RPMI7951 (cell line): Measurements from ENCODE around the gene ACP4. TPM values are rescaled to one million over a fixed set of nuclear protein-coding genes. Genes with fewer than 3 reads are reported as not detected.
"Not testable (repeated sequence)": the region's sequence is repeated elsewhere in the genome, so short reads cannot be mapped to it uniquely, and the experiment has no call there.

Experiments
- DNase-seq: peaks from one replicate; pipeline ENCODE4 v3.0.0-alpha.2; 2012; ENCODE audit warnings: low read depth
- total RNA-seq: library from RNA; depleted of rRNA; stranded (reverse); fragments of >200 nt; shearing (Covaris generic); gene quantifications from 2 replicates; pipeline ENCODE4 v1.2.3, GENCODE V29; 2014; rRNA removed

The ACP4 gene
- not detected in 2 replicates for total RNA-seq

GRCh38 chr19:50790396-50790795 lies at the start of gene ACP4:
Gene ACP4, plus strand, starts transcription at chr19:50790415. Its CDS starts 0 bp downstream, at chr19:50790415.
- DNase-seq, result no peak

- no peak for DNase-seq
These were observed 48.9 kb upstream of the ACP4 start for GRCh38 chr19:50741179-50741933.

GRCh38 chr19:50743537-50743936 lies 46.7 kb upstream of the ACP4 start:
- DNase-seq, result no peak

- no peak for DNase-seq
These were observed 45.0 kb upstream of the ACP4 start for GRCh38 chr19:50745221-50745620.

GRCh38 chr19:50747141-50747540 lies 43.1 kb upstream of the ACP4 start:
- DNase-seq, result not testable (repeated sequence)

- no peak for DNase-seq
These were observed 40.7 kb upstream of the ACP4 start for GRCh38 chr19:50749490-50749889.

GRCh38 chr19:50750010-50750409 lies 40.2 kb upstream of the ACP4 start:
- no peak for DNase-seq

- no peak for DNase-seq
These were observed 36.3 kb upstream of the ACP4 start for GRCh38 chr19:50753879-50754278.

- DNase-seq, result not testable (repeated sequence)
These were observed 34.0 kb upstream of the ACP4 start for GRCh38 chr19:50756244-50756643.

GRCh38 chr19:50757624-50758023 lies 32.6 kb upstream of the ACP4 start:
- not testable (repeated sequence) for DNase-seq

GRCh38 chr19:50759076-50759475 lies 31.1 kb upstream of the ACP4 start:
- not testable (repeated sequence) for DNase-seq

- DNase-seq, result peak; percentile 44
These were observed 30.3 kb upstream of the ACP4 start for GRCh38 chr19:50759886-50760285.

- DNase-seq, result not testable (repeated sequence)
These were observed 28.7 kb upstream of the ACP4 start for GRCh38 chr19:50761501-50761900.

- not testable (repeated sequence) for DNase-seq
These were observed 26.7 kb upstream of the ACP4 start for GRCh38 chr19:50763521-50763920.

- DNase-seq, result no peak
These were observed 25.8 kb upstream of the ACP4 start for GRCh38 chr19:50764409-50764808.

- not testable (repeated sequence) for DNase-seq
These were observed 23.5 kb upstream of the ACP4 start for GRCh38 chr19:50766746-50767145.

- DNase-seq, result not testable (repeated sequence)
These were observed 23.0 kb upstream of the ACP4 start for GRCh38 chr19:50767263-50767662.

- no peak for DNase-seq
These were observed 21.9 kb upstream of the ACP4 start for GRCh38 chr19:50768277-50768676.

- not testable (repeated sequence) for DNase-seq
These were observed 20.1 kb upstream of the ACP4 start, which contains the start of gene GPR32 for GRCh38 chr19:50770164-50770563. Gene GPR32, plus strand, starts transcription at chr19:50770464. Its CDS starts 137 bp downstream, at chr19:50770601.

GRCh38 chr19:50770888-50771287 lies 19.3 kb upstream of the ACP4 start:
- DNase-seq, result no peak

- DNase-seq, result peak; percentile 34
These were observed 17.7 kb upstream of the ACP4 start for GRCh38 chr19:50772476-50772875.

- not testable (repeated sequence) for DNase-seq
These were observed 17.3 kb upstream of the ACP4 start for GRCh38 chr19:50772912-50773311.

GRCh38 chr19:50773454-50773853 lies 16.8 kb upstream of the ACP4 start:
- DNase-seq, result not testable (repeated sequence)

GRCh38 chr19:50776131-50776530 lies 14.1 kb upstream of the ACP4 start:
- no peak for DNase-seq
